Ishikawa (cell line): Measurements from ENCODE around the gene PHC1.
A peak's percentile ranks its signal among the peaks of the same experiment; 100 is the strongest.

ENCODE experiments used
- EGR1 ChIP-seq: IDR thresholded peaks from 2 replicates; pipeline ENCODE4 v1.6.1; 2012
- EP300 ChIP-seq: IDR thresholded peaks from 2 replicates; pipeline ENCODE4 v1.6.1; 2012; ENCODE audit warnings: borderline replicate concordance
- FOXM1 ChIP-seq: IDR thresholded peaks from 2 replicates; pipeline ENCODE4 v1.6.1; 2012; ENCODE audit warnings: low read depth, borderline replicate concordance
- RAD21 ChIP-seq: IDR thresholded peaks from 2 replicates; pipeline ENCODE4 v1.6.1; 2012; ENCODE audit warnings: low read depth
- YY1 ChIP-seq: IDR thresholded peaks from 2 replicates; pipeline ENCODE4 v1.6.1; 2012; ENCODE audit warnings: low read depth
- TF ChIP-seq, protein P1 (sequence below): IDR thresholded peaks from 2 replicates; pipeline ENCODE4 v1.6.1; 2012
- TF ChIP-seq, protein P2 (sequence below): IDR thresholded peaks from 2 replicates; pipeline ENCODE4 v1.6.1; 2012; ENCODE audit warnings: low read depth, mild to moderate bottlenecking
- TF ChIP-seq, protein P3 (sequence below): IDR thresholded peaks from 2 replicates; pipeline ENCODE4 v1.6.1; 2012

DNA sequence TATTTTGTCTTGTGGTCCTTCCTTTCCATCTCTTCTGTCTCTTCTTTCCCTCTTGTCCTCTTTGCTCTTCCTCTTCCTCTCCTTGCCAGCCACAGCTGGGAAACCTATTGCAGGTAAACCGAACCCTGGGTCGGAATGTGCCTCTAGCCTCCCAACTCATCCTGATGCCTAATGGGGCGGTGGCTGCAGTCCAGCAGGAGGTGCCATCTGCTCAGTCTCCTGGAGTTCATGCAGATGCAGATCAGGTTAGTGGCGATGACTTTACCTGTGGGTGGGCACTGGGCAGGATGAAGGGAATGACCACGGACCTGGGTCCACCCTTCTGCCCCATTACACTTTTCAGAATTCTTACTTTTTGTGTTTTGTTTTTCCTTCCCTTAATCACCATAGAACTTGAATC lies 8.2 kb downstream of the PHC1 start:
- TF ChIP-seq, protein P1, sequence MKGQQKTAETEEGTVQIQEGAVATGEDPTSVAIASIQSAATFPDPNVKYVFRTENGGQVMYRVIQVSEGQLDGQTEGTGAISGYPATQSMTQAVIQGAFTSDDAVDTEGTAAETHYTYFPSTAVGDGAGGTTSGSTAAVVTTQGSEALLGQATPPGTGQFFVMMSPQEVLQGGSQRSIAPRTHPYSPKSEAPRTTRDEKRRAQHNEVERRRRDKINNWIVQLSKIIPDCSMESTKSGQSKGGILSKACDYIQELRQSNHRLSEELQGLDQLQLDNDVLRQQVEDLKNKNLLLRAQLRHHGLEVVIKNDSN, result no peak
- TF ChIP-seq, protein P2, sequence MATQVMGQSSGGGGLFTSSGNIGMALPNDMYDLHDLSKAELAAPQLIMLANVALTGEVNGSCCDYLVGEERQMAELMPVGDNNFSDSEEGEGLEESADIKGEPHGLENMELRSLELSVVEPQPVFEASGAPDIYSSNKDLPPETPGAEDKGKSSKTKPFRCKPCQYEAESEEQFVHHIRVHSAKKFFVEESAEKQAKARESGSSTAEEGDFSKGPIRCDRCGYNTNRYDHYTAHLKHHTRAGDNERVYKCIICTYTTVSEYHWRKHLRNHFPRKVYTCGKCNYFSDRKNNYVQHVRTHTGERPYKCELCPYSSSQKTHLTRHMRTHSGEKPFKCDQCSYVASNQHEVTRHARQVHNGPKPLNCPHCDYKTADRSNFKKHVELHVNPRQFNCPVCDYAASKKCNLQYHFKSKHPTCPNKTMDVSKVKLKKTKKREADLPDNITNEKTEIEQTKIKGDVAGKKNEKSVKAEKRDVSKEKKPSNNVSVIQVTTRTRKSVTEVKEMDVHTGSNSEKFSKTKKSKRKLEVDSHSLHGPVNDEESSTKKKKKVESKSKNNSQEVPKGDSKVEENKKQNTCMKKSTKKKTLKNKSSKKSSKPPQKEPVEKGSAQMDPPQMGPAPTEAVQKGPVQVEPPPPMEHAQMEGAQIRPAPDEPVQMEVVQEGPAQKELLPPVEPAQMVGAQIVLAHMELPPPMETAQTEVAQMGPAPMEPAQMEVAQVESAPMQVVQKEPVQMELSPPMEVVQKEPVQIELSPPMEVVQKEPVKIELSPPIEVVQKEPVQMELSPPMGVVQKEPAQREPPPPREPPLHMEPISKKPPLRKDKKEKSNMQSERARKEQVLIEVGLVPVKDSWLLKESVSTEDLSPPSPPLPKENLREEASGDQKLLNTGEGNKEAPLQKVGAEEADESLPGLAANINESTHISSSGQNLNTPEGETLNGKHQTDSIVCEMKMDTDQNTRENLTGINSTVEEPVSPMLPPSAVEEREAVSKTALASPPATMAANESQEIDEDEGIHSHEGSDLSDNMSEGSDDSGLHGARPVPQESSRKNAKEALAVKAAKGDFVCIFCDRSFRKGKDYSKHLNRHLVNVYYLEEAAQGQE, result no peak
- TF ChIP-seq YY1 (no peak), FOXM1 (no peak), RAD21 (0 out of 2 replicates have a peak, but pooled peaks have one; percentile 6), EGR1 (no peak), EP300 (no peak)
- TF ChIP-seq, protein P3, sequence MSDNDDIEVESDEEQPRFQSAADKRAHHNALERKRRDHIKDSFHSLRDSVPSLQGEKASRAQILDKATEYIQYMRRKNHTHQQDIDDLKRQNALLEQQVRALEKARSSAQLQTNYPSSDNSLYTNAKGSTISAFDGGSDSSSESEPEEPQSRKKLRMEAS, result no peak
